Midbrain (tissue), 1 donor: Measurements from ENCODE around the gene DDB1.
A peak's percentile ranks its signal among the peaks of the same experiment; 100 is the strongest.
"Not testable (repeated sequence)": the region's sequence is repeated elsewhere in the genome, so short reads cannot be mapped to it uniquely, and the experiment has no call there.

Experiments used
- DNase-seq: peaks from one replicate; lab custom pipeline; 2025; lab: John Stamatoyannopoulos, UW

DDB1 gene

DNA sequence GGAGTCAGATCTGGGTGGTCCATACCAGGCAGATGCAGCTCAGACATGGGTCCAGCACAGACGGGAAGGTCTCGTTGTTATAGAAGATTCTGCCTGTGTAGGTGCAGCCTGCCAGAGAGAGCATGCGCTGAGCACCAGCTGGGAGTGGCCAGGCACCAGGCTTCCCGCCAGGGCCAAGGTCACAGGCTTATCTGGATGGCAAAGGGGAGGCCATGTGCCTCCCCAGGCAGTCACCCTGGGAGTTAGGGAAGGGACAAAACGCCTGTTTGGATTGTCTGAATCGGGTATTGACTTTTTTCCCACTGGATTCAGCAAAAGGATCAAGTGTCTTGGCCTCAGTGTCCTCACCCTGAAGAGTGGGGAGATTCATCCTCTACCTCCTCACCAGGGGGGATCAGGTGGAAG lies 65.5 kb downstream of the DDB1 start:
- no peak for DNase-seq

- DNase-seq: no peak
Measured at GRCh38 chr11:61266602-61267001, 66.3 kb downstream of the DDB1 start.

GRCh38 chr11:61265357-61265756 lies 67.5 kb downstream of the DDB1 start:
- no peak for DNase-seq

- DNase-seq: no peak
Measured at GRCh38 chr11:61264795-61265194, 68.1 kb downstream of the DDB1 start.

GRCh38 chr11:61264371-61264770 lies 68.5 kb downstream of the DDB1 start:
- no peak for DNase-seq

DNA sequence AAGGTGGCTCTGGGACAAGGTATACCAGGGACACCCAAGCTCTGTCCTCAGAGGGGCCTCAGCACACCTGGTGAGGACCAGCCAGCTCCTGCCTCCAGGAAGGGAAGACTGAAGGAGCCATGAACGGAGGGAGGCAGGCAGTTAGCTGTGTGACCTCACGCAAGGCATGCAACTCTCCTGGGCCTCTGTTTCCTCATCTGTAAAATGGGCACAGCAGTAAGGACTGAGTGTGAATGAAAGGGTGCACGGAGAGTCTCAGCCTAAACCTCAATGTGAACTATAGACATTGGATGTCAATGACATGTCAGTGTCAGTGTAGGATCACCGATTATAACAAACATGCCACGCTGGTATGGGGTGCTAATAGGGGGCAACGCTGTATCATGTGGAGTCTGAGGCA lies 73.5 kb downstream of the DDB1 start:
- DNase-seq: no peak

GRCh38 chr11:61258546-61258945 lies 74.4 kb downstream of the DDB1 start:
- DNase-seq: no peak

- no peak for DNase-seq
Measured at GRCh38 chr11:61256710-61257482, 76.0 kb downstream of the DDB1 start.

GRCh38 chr11:61254403-61255025 lies 78.4 kb downstream of the DDB1 start:
- peak; percentile 51 for DNase-seq

DNA sequence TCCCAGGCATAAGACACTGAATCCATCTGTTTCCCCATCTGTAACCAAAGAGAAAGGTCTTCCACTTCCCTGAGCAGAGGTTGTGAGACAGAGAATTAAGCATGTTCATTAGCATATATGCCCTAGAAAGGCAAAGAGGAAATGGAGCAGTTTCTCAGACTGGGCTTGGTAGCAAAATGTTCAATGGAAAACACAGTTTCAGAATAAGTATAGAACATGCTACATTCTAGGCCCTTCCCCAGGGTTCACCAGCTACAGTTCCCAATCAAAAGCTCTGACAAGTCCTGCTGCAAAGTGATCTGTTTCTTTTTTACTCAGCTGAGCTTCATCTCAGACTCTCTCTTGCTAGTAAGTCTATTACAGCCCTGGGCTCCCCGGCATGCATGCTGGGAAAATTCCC lies 80.6 kb downstream of the DDB1 start:
- DNase-seq: not testable (repeated sequence)

GRCh38 chr11:61250796-61251765 lies 81.8 kb downstream of the DDB1 start:
- not testable (repeated sequence) for DNase-seq
